ENCODE measurements around the gene LRRC73. TPM values are rescaled to one million over a fixed set of nuclear protein-coding genes. Genes with fewer than 3 reads are reported as not detected.

The LRRC73 gene
- total and polyA plus RNA-seq, 4 donors, result 0.87 to 4.8 (median 1.9) TPM

GRCh38 chr6:43503443-43503842, 6.7 kb downstream of the LRRC73 start:
- no peaks in the 10 kb centered on the region for H3K9me3 ChIP-seq (ENCODE audit: control insufficient read depth in 4 of 4, insufficient read depth in 3 of 4, low read length in 3 of 4)
- H3K36me3 ChIP-seq (ENCODE audit: control insufficient read depth in 4 of 4, insufficient read depth in 4 of 4, low read length in 4 of 4), result peaks cover 9 to 61% (median 25%) of the 10 kb centered on the region in 4 donors
- 90 to 96% methylated on average over 8 of the region's 8 CpGs for WGBS, 2 donors
- no peak overlapping the region for H3K9ac ChIP-seq (ENCODE audit: insufficient read depth in 1 of 2, low read length in 2 of 2)
- ATAC-seq (ENCODE audit: insufficient read depth, low FRiP score) (no peak), DNase-seq (no peak)
- H3K4me1 ChIP-seq (ENCODE audit: control insufficient read depth in 5 of 5, insufficient read depth in 5 of 5, low read length in 5 of 5), result peaks cover 0 to 8% (median 0%) of the 10 kb centered on the region in 5 donors
- no peak for TF ChIP-seq CTCF (IDR thresholded peaks at IDR 0.05; ENCODE audit: control extremely low read depth, extremely low read depth)
- H3K27ac ChIP-seq (ENCODE audit: low read depth in 1 of 2, low read length in 1 of 2), result no peak overlapping the region
- H3K27me3 ChIP-seq (ENCODE audit: control insufficient read depth in 3 of 3, insufficient read depth in 3 of 3, low read length in 2 of 3), result peaks cover 0 to 4% (median 0%) of the 10 kb centered on the region in 3 donors
- no peak overlapping the region for H3K4me3 ChIP-seq

- H3K9ac ChIP-seq (ENCODE audit: insufficient read depth in 1 of 2, low read length in 2 of 2), result no peak overlapping the region
- WGBS, 2 donors, result 96 to 97% methylated on average over 4 of the region's 4 CpGs
- ATAC-seq (ENCODE audit: insufficient read depth, low FRiP score) (no peak), DNase-seq (no peak)
- no peaks in the 10 kb centered on the region for H3K27me3 ChIP-seq (ENCODE audit: control insufficient read depth in 3 of 3, insufficient read depth in 3 of 3, low read length in 2 of 3)
- no peak overlapping the region for H3K27ac ChIP-seq (ENCODE audit: low read depth in 1 of 2, low read length in 1 of 2)
- H3K36me3 ChIP-seq (ENCODE audit: control insufficient read depth in 4 of 4, insufficient read depth in 4 of 4, low read length in 4 of 4), result peaks cover 9 to 64% (median 28%) of the 10 kb centered on the region in 4 donors
- TF ChIP-seq CTCF (IDR thresholded peaks at IDR 0.05; ENCODE audit: control extremely low read depth, extremely low read depth), result no peak
- peaks cover 0 to 8% (median 0%) of the 10 kb centered on the region in 5 donors for H3K4me1 ChIP-seq (ENCODE audit: control insufficient read depth in 5 of 5, insufficient read depth in 5 of 5, low read length in 5 of 5)
- no peak overlapping the region for H3K4me3 ChIP-seq
- H3K9me3 ChIP-seq (ENCODE audit: control insufficient read depth in 4 of 4, insufficient read depth in 3 of 4, low read length in 3 of 4), result no peaks in the 10 kb centered on the region
Observed at GRCh38 chr6:43502666-43503065, 7.5 kb downstream of the LRRC73 start.

GRCh38 chr6:43500921-43501320, 9.2 kb downstream of the LRRC73 start:
- DNase-seq (no peak), ATAC-seq (ENCODE audit: insufficient read depth, low FRiP score) (no peak)
- Histone ChIP-seq H3K27ac (ENCODE audit: low read depth in 1 of 2, low read length in 1 of 2) (no peak overlapping the region), H3K27me3 (ENCODE audit: control insufficient read depth in 3 of 3, insufficient read depth in 3 of 3, low read length in 2 of 3) (no peaks in the 10 kb centered on the region), H3K4me3 (no peak overlapping the region), H3K9me3 (ENCODE audit: control insufficient read depth in 4 of 4, insufficient read depth in 3 of 4, low read length in 3 of 4) (no peaks in the 10 kb centered on the region), H3K9ac (ENCODE audit: insufficient read depth in 1 of 2, low read length in 2 of 2) (no peak overlapping the region), H3K36me3 (ENCODE audit: control insufficient read depth in 4 of 4, insufficient read depth in 4 of 4, low read length in 4 of 4) (peaks cover 9 to 66% (median 29%) of the 10 kb centered on the region in 4 donors), H3K4me1 (ENCODE audit: control insufficient read depth in 5 of 5, insufficient read depth in 5 of 5, low read length in 5 of 5) (peaks cover 0 to 14% (median 0%) of the 10 kb centered on the region in 5 donors)
- TF ChIP-seq CTCF (IDR thresholded peaks at IDR 0.05; ENCODE audit: control extremely low read depth, extremely low read depth), result no peak
- 95 to 96% methylated on average over 3 of the region's 3 CpGs for WGBS, 2 donors

Data from lung (tissue), 12 donors.